Dendritic cell treated with granulocyte-macrophage colony-stimulating factor and Interleukin-4, amounts not matched to agents 40 ng/mL and 50 ng/mL, for 4 days (primary cell): ENCODE data around the gene CACNB3.
A peak's percentile ranks its signal among the peaks of the same experiment; 100 is the strongest.

Experiments
- H3K27ac Mint-ChIP-seq: one replicate; pipeline ENCODE4 v1.8.0; 2022; ENCODE audit warnings: mild to moderate bottlenecking, mixed read lengths
- H3K27me3 Mint-ChIP-seq: one replicate; pipeline ENCODE4 v1.8.0; 2022; ENCODE audit warnings: mild to moderate bottlenecking, mixed read lengths
- H3K36me3 Mint-ChIP-seq: one replicate; pipeline ENCODE4 v1.8.0; 2022; ENCODE audit warnings: low read depth, mixed read lengths
- H3K4me1 Mint-ChIP-seq: one replicate; pipeline ENCODE4 v1.8.0; 2022; ENCODE audit warnings: low read depth, mixed read lengths
- H3K4me3 Mint-ChIP-seq: one replicate; pipeline ENCODE4 v1.8.0; 2022; ENCODE audit warnings: mild to moderate bottlenecking, moderate library complexity, mixed read lengths
- H3K9me3 Mint-ChIP-seq: one replicate; pipeline ENCODE4 v1.8.0; 2022; ENCODE audit warnings: mixed read lengths
- intact Hi-C: fragments of 100-400 bp; cut with micrococcal nuclease; formaldehyde crosslinking; loops from one replicate; pipeline ENCODE4 v1.15.0; 2022

CACNB3 gene

DNA sequence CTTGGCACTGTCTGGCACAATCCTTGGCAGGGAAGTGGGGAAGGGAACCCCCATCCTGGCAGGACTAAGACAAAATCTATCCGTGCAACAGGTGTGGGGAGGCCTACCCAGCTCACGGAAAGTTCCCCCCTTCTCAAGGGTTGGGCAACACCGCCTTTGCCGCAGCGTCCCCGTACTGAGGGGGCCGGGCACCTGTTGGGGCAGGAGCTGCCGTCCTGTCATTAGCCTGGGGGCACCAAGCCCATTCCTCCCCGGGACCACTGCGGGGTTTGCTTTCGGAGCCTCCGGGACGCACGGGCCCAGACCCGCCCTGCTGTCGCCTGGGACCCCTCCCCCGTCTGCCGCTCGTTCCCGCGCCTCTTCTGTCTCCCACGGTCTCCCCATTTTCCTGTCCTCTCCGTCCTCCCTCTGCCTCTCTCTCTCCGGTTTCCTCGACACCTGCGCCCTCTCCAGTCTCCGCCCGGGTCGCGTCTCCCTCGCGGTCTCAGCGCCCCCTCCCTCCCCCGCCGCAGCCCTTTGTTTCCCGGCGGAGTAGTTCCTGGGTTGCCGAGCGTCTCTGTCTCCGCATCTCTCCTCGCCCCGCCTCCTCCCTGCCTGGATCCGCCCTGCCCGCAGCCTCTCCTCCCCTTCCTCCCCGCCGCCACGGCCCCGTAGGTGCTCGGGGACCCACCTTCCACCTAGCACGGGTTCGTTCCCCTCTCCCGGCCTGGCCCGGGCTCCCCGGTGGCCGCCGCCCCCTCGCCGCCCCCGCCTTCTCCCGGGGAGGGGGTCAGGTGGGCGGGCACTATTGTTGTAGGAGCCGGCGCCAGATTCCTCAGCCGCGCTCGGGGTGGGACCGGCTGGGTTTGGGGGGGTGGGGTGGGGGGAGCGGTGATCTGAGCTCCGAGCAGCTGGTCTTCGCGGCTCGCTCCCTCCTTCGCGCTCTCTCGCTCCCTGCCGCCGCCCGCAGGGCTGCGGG, at the start of gene CACNB3:
TSS of gene CACNB3 (plus strand) at position 624 of the 958 bp plus-strand sequence. CDS start 434 bp downstream, outside the sequence.
- Mint-ChIP-seq H3K36me3 (no peaks in the 10 kb centered on the region), H3K27ac (no peak within 1 kb of the TSS), H3K4me3 (peak within 1 kb of the TSS; percentile 81), H3K4me1 (peaks cover 49% of the 10 kb centered on the region), H3K9me3 (no peaks in the 10 kb centered on the region), H3K27me3 (peaks cover 68% of the 10 kb centered on the region)
- intact Hi-C loops = no loop called here

DNA sequence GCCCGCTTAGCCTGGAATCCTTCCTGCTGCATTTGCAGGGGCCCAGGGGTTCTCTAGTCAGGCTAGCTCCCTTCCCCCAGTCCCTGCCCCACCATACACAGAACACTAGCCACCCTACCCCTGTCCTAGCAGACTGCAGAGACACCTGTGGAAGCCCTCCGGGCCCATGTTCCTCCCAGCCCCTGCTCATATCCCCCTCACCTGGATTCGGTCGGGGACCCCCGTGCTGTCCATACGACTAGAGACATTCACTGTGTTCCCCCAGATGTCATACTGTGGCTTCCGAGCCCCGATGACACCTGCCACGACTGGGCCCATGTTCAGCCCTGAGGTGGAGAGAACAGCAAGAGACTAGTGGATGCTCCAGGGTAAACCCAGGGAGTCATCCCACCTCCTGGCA, 49.6 kb upstream of the CACNB3 start:
- Mint-ChIP-seq H3K27me3 (peaks cover 5% of the 10 kb centered on the region), H3K36me3 (no peaks in the 10 kb centered on the region), H3K4me1 (peaks cover 34% of the 10 kb centered on the region), H3K27ac (no peak overlapping the region), H3K4me3 (no peak overlapping the region), H3K9me3 (no peaks in the 10 kb centered on the region)
- intact Hi-C loops = no loop called here

DNA sequence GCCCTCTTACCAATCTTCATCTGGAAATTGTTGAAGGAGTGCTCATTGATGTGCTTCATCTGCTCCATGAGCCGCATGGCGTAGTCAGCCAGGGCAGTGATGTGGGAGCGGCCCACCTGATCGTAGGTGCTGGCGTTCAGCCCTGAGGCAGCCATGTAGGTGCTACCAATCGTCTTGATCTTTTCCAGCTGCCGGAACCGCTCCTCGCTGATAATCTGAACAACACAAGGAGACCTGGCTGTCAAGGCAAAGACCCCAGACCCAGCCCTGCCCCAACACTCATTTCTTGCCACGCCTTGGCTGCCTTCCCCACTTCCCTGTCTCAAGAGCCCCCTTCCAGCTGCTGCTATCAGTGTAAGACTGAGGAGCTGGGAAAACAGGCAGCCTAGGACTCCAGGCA, 47.5 kb upstream of the CACNB3 start:
- Mint-ChIP-seq H3K27ac (no peak overlapping the region), H3K4me3 (no peak overlapping the region), H3K27me3 (peaks cover 5% of the 10 kb centered on the region), H3K4me1 (peaks cover 19% of the 10 kb centered on the region), H3K36me3 (no peaks in the 10 kb centered on the region), H3K9me3 (no peaks in the 10 kb centered on the region)
- intact Hi-C loops = no loop called here

DNA sequence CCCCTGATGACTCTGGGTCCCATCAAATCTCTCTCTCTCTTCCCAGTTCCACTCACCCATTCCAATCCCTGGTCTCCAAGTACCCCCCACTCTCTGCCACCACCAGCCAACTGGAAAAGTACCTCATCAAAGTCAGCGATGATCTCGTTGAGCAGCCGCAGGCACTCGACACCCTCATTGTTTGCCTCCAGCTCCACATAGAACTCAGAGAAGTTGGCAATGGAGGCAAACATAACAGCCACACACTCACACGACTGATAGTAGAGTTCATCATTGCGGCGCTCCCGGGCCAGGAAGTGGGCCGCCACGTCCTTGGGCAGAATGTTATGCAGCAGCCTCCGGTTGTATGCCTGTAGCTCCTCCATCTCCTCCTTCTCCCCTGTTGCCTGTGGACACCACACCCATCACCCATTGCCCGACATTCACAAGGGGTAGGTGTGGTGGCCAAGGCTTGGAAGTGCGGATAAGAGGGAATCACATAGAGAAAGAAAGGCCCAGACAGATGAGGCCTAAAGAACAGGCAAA, 46.6 kb upstream of the CACNB3 start:
- Mint-ChIP-seq H3K27ac (no peak overlapping the region), H3K27me3 (peaks cover 5% of the 10 kb centered on the region)

DNA sequence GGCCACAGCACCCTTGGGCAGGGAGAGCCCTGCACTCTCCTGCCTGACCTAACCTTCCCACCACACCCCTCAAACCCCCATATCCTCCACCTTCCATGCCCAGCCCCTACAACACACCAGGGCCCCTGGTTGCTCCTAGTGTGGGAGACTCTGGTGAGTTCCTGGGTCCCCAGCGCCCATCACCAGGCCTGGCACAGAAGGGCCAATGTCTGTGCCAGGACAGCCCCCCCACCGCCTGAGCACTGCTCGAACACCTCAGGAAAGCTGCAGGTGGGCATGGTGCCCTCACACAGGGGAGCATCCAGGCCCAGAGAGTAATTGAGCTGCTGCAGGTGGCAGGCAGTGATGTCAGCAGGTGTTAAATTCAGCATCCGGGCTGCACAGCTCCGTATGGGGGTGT, 44.6 kb upstream of the CACNB3 start:
- H3K36me3 Mint-ChIP-seq = no peaks in the 10 kb centered on the region
- no peaks in the 10 kb centered on the region for H3K27me3 Mint-ChIP-seq
- H3K4me3 Mint-ChIP-seq = no peak overlapping the region
- no peaks in the 10 kb centered on the region for H3K9me3 Mint-ChIP-seq
- no peak overlapping the region for H3K27ac Mint-ChIP-seq
- no peaks in the 10 kb centered on the region for H3K4me1 Mint-ChIP-seq
- intact Hi-C loops = no loop called here

More for the DNA sequence above, 46.6 kb upstream of the CACNB3 start:
- H3K36me3 Mint-ChIP-seq = no peaks in the 10 kb centered on the region
- no peak overlapping the region for H3K4me3 Mint-ChIP-seq
- H3K9me3 Mint-ChIP-seq = no peaks in the 10 kb centered on the region
- intact Hi-C loops = no loop called here
- H3K4me1 Mint-ChIP-seq = peaks cover 10% of the 10 kb centered on the region

DNA sequence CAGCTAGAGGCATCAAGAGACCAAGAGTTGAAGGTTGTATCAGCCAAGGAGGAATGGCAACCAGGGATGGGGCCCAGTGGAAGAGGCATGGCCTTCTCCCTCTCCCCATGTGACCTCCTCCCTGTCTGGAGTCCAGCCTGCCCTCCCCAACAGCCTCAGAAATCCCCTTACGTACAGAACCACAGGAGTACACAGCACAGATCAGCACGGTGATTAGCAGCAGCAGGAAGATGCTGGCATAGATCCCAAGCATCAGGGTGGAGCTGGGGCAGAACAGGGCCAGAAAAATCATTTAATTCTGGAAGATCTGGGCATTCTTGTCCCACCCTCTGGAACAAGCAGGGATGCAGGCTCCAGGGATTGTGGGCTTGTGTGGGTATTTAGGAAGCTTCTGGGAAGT, 43.8 kb upstream of the CACNB3 start:
- H3K27me3 Mint-ChIP-seq = no peaks in the 10 kb centered on the region
- no peaks in the 10 kb centered on the region for H3K4me1 Mint-ChIP-seq
- H3K9me3 Mint-ChIP-seq = no peaks in the 10 kb centered on the region
- H3K4me3 Mint-ChIP-seq = no peak overlapping the region
- no peaks in the 10 kb centered on the region for H3K36me3 Mint-ChIP-seq
- no peak overlapping the region for H3K27ac Mint-ChIP-seq
- intact Hi-C loops = no loop called here

DNA sequence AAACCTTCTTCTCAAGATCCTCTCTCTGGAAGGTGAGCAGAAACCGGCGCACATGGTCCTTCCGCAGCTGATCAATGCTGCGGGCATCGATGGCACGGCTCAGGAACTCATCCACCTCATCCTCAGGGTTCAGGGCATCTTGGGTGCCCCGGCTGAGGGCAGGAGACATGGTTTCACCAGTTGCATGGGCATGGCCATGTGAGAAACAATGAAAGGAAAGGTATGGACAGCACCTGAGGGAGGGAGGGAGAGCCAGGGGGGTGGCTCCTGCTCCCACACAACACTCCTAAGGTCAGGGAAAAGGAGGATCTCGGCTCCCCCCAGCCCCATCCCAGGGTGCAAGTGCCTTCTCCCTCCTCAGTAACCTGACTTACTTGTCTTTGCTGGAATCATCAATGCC, 43.0 kb upstream of the CACNB3 start:
- intact Hi-C loops = no loop called here
- no peaks in the 10 kb centered on the region for H3K36me3 Mint-ChIP-seq
- no peak overlapping the region for H3K4me3 Mint-ChIP-seq
- H3K27ac Mint-ChIP-seq = no peak overlapping the region
- peaks cover 7% of the 10 kb centered on the region for H3K4me1 Mint-ChIP-seq
- no peaks in the 10 kb centered on the region for H3K27me3 Mint-ChIP-seq
- H3K9me3 Mint-ChIP-seq = no peaks in the 10 kb centered on the region

DNA sequence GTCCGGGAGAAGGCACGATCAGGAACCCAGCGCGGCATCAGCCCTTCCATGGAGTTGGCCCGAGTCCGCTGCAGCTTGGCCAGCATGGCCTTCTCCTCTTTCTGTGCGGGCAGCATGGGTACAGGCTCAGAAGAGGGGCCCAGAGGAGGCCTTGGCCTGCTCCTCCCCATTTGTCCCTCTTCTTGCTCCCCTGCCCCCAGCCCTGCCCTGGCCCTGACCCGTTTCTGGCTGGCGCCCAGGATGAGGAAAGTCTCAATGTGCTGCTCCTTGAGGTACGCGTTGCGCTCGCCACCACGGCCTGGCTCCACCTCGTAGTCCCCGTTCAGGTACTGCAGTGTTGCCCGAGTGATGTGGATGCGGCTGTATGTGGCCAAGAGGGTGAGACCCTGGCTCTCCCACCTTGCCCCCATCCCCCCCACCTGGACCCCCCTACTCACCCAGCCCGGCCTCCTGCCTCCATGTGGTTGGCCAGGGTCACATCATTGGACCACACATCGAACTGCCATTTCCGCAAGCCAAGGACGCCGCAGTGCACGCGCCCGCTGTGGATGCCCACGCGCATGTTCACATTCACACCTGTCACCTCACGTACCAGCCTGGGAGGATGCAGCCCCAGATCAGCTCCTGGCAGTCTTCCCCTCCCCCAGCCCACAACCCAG, 42.2 kb upstream of the CACNB3 start:
- no peaks in the 10 kb centered on the region for H3K36me3 Mint-ChIP-seq
- intact Hi-C loops = no loop called here
- no peak overlapping the region for H3K4me3 Mint-ChIP-seq
- H3K9me3 Mint-ChIP-seq = no peaks in the 10 kb centered on the region
- peaks cover 9% of the 10 kb centered on the region for H3K4me1 Mint-ChIP-seq
- H3K27ac Mint-ChIP-seq = no peak overlapping the region
- H3K27me3 Mint-ChIP-seq = no peaks in the 10 kb centered on the region

DNA sequence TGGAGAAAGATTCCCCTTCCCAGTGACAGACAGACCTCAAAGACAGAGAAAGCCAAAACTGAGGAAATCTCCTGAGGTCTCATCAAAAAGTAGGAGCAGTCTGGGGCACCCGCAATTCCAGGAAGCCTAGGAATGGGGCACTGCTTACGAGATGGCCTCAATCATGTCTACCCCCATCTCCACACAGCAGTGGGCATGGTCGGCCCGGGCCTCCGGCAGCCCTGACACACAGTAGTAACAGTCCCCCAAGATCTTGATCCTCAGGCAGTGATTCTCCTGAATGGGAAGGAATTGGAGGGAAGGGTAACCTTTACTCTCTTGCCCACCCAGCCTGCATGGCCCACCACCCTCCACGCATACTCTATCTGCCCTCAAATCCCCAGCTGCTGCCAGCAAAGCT, 41.3 kb upstream of the CACNB3 start:
- Mint-ChIP-seq H3K36me3 (no peaks in the 10 kb centered on the region), H3K9me3 (no peaks in the 10 kb centered on the region), H3K27me3 (no peaks in the 10 kb centered on the region), H3K27ac (no peak overlapping the region), H3K4me3 (no peak overlapping the region), H3K4me1 (peaks cover 9% of the 10 kb centered on the region)
- intact Hi-C loops = no loop called here

DNA sequence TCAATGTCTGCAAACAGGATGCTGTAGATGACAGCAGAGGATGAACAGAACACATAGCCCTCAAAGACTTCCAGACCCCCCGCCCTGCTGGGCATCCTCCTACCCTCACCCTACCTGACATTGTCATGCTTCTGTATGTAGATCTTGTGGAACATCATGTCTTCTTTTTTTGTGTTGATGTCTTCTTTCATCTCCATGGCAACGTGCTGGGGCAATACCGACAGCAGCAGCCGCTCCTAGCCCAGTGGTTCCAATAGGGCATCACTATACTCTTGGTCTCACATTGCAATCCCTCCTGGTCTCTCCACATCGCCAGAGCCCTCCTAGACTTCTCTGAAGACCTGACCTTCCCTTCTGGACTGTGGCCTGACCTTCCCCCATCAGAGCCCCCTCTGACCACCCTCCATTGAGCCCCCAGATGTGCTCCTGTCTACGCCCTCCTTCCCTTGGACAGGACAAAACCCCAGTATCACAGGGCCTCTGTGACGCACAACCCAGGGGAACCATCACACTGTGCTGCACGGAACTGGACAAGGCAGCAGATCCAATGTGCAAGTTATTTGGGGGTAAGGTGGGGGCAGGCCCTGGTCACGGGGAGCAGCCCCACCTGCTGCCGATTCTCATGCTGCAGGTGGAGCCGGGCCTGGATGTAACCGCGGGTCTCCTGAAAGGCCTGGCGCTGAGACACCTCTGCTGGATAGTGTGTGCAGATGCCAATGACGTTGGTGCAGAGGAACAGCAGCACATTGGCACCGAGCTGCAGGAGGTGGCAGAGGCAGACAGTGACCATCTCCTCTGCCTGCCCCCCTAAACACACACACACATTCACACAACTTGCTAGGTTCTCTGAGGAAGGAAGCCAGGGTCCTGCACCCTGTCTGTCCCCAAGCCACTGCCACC, 40.5 kb upstream of the CACNB3 start:
- Mint-ChIP-seq H3K27ac (no peak overlapping the region), H3K4me1 (peaks cover 9% of the 10 kb centered on the region), H3K4me3 (no peak overlapping the region), H3K36me3 (no peaks in the 10 kb centered on the region), H3K27me3 (no peaks in the 10 kb centered on the region), H3K9me3 (no peaks in the 10 kb centered on the region)
- intact Hi-C loops = no loop called here

DNA sequence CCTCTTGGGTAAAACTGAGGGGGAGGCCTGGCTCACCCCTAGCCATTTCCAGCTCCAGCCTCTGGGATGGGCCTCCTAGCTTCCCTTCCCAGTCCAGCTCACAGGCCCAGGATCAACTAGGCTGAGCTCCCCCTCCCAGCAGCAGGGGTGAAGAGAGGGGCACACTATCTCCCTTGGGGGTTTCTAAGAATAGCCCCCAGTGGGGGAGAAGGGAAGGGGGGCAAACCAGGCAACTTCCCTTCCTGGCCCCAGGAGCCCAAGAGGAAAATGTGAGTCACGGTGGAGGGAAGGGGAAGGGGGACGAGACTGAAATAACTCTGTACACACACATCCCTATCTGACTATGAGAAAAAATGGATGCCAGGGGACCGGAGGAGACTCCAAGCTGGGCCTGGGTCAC, 38.4 kb upstream of the CACNB3 start:
- H3K27me3 Mint-ChIP-seq = peaks cover 2% of the 10 kb centered on the region
- no peak overlapping the region for H3K4me3 Mint-ChIP-seq
- no peaks in the 10 kb centered on the region for H3K36me3 Mint-ChIP-seq
- intact Hi-C loops = no loop called here
- H3K27ac Mint-ChIP-seq = peak overlapping the region; percentile 33
- peaks cover 9% of the 10 kb centered on the region for H3K4me1 Mint-ChIP-seq
- H3K9me3 Mint-ChIP-seq = no peaks in the 10 kb centered on the region

DNA sequence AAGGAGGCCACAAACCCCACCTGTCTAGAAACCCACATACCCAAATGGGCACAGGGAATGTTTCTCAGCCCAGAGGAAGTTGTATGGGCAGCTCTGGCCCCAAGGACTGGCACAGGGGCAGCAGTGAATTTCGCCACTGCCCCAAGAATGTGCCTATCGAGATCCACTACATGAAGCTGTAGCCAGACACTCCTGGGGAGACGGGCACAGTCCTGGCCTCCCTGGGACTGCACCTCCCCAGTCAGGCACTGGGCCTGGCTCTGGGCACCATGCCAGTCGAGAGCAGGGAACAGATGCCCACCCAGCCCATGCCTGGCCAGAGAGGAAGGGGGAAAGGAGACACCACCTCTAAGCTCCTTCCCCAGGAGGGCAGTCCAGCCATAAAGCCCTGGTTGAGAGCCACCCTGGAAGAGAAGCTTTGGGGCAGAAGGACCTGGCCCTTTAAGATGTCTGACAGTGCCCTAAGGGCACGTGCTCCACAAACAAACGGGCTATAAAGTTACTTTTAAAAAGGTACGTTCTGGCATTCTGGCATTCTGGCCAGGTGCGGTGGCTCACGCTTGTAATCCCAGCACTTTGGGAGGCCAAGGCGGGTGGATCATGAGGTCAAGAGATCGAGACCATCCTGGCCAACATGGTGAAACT, 37.8 kb upstream of the CACNB3 start:
- no peaks in the 10 kb centered on the region for H3K9me3 Mint-ChIP-seq
- peak overlapping the region; percentile 33 for H3K27ac Mint-ChIP-seq
- H3K4me3 Mint-ChIP-seq = no peak overlapping the region
- peaks cover 9% of the 10 kb centered on the region for H3K4me1 Mint-ChIP-seq
- intact Hi-C loops = no loop called here
- peaks cover 7% of the 10 kb centered on the region for H3K27me3 Mint-ChIP-seq
- H3K36me3 Mint-ChIP-seq = no peaks in the 10 kb centered on the region

DNA sequence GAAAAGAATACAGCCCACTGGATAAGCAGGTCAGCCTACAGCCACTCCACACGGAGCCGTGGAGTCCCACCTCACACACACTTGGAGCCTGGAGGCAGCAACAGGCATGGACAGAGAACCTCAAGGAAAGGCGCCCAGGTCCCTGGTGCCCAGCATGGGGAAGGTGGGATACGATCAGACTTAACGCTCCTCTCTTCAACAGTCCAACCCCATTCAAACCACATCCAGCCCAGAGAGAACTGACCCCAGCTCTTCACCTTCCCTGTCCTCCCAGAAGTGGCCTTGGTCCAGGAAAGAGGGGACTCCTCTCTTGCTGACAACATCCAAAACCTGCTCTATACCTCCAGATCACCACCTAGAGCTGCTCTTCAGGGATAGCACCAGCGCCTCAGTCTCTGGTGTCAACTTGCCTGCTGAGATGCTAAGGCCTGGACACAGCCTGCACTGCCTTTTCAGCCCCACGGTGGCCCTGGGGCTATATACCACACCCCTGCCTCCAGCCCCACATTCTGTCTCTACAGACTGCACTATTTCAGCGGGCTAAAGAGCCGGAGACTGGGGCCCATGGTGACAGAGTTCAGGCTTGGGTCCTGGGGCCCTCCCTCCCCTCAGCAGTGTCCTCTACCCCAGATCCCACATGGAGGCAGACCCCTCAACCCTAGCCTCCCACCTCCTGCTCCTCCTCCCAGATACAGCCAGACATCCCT, 36.4 kb upstream of the CACNB3 start:
- Mint-ChIP-seq H3K36me3 (no peaks in the 10 kb centered on the region), H3K4me3 (no peak overlapping the region), H3K4me1 (peaks cover 9% of the 10 kb centered on the region), H3K27me3 (peaks cover 16% of the 10 kb centered on the region), H3K9me3 (no peaks in the 10 kb centered on the region), H3K27ac (no peak overlapping the region)
- intact Hi-C loops = no loop called here
